ENCODE results near the gene CHST6.
"Not testable (repeated sequence)": the region's sequence is repeated elsewhere in the genome, so short reads cannot be mapped to it uniquely, and the experiment has no call there.

The CHST6 gene

DNA sequence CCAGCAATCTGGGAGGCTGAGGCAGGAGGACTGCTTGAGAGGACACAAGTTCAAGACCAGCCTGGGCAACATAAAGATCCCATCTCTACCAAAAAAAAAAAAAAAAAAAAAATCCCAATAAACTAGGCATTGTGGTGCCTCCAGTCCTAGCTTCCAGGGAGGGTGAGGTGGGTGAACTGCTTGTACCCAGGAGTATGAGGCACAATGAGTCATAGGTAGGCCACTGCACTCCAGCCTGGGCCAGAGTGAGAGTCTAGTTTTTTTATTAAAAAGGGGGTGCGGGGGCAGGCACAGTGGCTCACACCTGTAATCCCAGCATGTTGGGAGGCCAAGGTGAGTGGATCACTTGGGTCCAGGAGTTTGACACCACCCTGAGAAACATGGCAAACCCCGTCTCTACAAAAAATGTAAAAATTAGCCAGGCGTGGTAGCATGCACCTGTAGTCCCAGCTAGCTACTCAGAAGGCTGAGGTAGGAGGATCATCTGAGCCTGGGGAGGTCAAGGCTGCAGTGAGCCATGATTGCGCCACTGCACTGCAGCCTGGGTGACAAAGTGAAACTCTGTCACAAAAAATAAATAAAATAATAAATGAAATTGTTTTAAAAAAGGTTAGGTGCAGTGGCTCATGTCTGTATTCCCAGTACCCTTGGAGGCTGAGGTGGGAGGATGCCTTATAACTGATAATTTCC, 7.8 kb upstream of the CHST6 start:
- no peak for DNase-seq (ENCODE audit: low spot score)

DNA sequence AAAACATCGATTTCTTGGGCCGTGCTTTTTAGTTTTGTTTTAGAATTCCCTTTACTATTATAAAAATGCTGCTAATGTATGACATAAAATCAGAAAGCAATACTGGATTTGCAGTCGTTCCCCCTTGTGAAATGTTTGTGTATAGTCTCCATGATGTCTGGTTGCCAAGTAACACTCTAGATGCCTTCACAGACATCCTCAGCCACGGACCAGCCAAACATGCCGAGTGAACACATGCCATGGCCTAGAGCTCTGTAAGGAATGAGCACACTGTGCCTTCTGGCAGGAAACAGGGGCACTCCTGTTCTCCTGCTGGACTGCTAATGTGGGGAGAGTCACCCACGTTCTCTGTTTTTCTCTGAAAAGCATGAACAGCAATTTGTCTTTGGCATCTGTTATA, 6.6 kb upstream of the CHST6 start:
- DNase-seq (ENCODE audit: low spot score) = not testable (repeated sequence)

DNA sequence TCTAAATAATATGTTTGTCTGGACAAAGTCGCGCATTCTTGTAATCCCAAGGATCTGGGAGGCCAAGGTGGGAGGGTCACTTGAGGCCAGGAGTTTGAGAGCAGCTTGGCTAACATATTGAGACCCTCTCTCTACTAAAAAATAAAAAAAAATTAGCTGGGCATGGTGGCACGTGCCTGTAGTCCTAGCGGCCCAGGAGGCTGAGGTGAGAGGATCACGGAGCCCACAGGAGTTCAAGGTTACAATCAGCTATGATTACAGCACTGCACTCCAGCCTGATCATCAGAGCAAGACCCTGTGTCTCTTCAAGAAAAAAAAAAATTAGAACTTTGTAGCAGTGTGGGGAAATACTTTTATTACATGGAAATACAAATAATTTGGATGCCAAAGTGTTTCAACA, 6.1 kb upstream of the CHST6 start:
- no peak for DNase-seq (ENCODE audit: low spot score)

DNA sequence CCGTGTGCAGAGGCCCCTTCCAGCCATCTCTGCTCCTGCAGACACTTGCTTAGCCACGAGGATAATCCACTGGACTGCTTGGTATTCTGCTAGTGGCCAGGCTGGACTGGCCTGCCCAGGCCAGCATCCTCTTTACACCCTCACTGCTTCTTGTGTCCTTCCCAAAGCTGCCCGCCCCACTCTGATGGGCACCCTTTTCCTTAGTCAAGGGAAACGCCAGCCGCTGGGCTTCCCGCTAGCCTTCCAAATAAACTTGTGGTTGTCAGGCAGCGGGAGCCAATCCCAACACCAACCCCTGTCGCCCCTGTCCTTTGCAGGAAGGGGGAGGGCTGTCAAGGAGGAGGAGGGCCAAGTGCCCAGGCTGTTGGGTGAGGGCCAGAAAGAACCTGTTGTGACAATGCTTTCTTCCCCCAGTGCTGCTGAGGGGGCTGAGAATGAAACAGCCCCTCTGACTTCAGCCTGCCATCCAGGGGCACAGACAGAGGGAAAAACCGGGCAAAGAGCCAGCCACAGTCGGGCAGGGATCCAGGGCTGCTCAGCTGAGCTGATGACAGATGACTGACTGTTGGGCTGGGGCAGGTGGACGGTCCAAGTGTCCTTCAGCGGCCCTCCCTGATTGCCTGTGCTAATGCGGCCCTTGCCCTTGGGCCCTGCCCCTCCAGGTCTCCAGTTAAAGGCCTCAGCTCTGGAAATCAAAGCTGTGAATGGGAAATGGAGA, 3.5 kb upstream of the CHST6 start:
- DNase-seq (ENCODE audit: low spot score) = not testable (repeated sequence)

DNA sequence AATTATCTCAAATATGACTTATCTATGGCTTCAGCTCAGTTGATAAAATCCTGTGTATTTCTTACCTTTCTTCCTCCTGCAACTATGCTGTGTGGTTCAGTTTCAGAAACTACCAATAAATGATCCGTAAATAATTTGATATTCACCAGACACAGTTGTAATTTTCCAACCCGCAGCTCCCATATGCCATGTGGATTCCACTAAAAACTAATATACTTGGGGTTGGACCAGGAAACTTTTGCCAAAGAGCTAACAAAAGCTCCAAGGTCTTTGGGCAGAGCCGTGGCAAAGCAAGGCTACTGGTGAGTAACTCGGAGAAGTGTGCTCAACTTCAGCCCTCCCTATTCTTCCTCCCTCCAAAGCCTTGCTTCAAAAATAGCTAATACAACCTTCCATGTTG, 2.3 kb upstream of the CHST6 start:
- no peak for DNase-seq (ENCODE audit: low spot score)

DNA sequence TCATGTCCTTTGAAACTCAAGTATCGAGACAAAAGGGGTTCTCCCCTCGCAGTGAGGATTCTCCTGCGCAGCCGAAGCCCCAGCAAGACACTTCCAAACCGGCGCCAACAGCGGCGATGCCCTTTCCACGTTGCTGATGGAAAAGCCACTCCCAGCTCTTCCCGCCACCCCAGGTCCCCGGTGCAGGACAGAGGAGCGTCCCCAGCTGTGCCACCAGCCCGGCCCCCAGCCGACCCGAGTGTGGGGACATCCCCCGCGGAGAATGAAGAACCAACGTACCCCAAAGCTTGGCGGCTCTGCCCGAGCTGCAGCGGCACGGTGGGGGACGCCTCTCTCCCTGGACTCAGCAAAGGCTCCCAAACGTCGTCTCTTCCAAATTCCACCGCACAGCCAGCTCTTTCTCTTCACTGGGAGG, 573 bp downstream of the CHST6 start:
- peak; percentile 71 for DNase-seq (ENCODE audit: low spot score)

DNA sequence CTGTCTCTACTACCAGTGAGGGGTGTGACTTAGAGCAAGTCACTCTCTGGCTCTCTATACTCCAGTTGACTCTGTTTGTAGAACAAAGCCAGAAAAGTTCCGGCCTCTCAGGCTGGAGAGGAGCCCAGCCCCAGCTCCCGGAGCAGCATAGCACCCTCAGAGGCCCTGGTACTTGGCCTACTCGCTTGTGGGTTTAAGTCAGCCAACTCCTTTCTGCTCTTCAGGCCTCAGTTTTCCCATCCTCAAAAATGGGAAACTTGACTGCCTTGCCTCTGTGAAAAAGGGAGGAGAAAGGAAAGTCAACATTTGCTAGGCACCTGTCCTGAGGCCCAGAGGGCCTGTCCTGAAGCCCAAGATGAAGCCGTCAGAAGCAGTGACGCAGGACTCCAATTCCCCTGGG, 1.1 kb downstream of the CHST6 start:
- no peak for DNase-seq (ENCODE audit: low spot score)

DNA sequence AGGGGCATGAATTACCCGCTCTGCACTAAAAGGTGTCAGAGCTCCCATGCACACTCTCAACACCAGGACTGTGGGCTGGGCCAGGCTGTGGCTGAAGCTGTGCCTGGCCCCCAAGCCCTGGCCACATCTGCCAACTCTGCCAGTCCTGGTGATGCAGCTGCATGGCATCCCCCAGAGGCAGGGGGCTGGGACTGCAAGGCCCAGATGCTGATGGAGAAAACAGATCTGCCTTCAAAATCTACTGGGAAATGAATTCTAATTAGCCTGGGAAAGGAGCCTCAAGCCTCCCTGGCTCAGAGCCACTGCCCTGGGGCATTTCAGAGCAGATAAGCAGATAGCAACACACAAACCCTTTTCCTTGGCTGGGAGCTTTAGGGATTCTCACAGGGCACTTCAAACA, 3.4 kb downstream of the CHST6 start:
- DNase-seq (ENCODE audit: low spot score) = peak; percentile 59

DNA sequence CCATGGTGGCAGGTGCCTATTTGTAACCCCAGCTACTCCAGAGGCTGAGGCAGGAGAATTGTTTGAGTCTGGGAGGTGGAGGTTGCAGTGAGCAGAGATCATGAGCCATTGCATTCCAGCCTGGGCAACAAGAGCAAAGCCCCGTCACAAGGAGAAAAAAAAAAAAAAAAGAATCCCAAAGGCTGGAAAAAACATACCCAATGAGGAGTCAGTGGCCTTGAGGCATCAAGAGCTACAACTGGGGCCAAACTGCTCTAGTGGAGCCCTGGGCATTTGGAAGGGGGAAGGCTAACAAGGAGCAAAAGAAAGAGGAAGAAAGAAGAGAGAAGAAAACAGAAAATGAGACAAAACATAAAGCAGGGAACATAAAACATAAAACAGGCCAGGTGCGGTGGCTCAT, 6.9 kb downstream of the CHST6 start:
- DNase-seq (ENCODE audit: low spot score) = no peak

DNA sequence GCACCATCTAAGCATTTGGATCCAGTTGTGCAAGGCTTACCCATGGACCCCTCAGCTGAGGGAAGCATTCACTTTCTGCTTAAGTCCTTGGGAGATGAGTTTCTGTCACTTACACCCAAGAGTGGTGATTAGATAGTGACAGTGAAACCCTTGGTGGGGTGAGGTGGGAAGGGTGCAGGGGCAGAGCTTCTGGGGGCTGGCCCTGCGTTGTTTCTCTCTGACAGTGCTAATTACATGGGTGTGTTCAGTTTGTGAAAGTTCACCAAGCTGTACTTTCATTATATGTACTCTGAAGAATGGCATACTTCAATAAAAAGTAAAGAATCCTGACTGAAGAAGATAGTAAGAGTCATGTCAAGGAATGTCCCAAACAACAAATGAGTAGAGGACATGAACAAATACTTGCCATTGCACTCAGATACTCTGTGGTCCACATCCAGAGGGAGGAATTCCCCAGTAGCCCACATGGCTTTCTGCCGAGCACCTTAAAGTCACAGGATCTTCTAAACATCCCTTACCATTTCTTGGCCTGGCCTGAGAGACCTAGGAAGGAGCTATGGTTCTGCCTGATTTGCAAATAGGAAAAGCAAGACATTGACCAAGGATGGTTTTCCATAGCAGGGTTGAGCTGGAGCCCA, 8.4 kb downstream of the CHST6 start:
- no peak for DNase-seq (ENCODE audit: low spot score)

DNA sequence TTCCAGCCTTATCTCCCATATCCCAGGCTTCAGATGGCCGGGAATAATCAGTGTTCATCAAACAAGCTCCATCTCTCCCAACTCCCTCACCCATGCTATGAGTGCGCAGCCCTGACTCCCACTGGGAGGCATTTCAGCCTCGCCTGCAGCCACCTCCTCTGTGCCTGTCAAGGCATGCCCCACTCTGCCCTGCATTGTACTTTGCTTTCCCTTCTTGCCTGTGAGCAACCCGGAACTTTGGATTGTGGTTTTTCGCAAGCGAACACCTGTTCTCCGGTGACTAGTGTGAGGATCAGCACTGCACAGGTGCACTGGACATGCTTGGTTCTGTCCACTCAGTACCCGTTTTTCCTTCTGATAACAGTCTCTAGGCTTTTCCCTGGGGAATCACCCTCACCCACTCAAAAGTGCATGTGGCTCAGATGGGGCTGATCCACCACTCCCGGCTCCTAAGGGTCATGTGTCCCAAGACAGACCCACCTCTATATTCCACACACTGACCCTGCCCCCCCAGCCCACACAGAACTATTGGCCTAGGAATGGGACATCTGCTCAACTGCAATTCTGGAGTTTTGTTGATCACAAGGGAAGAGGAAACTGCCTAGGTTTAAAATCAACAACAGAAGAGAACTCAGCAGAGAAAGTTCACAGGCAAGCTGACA, 9.1 kb downstream of the CHST6 start:
- DNase-seq (ENCODE audit: low spot score) = no peak

DNA sequence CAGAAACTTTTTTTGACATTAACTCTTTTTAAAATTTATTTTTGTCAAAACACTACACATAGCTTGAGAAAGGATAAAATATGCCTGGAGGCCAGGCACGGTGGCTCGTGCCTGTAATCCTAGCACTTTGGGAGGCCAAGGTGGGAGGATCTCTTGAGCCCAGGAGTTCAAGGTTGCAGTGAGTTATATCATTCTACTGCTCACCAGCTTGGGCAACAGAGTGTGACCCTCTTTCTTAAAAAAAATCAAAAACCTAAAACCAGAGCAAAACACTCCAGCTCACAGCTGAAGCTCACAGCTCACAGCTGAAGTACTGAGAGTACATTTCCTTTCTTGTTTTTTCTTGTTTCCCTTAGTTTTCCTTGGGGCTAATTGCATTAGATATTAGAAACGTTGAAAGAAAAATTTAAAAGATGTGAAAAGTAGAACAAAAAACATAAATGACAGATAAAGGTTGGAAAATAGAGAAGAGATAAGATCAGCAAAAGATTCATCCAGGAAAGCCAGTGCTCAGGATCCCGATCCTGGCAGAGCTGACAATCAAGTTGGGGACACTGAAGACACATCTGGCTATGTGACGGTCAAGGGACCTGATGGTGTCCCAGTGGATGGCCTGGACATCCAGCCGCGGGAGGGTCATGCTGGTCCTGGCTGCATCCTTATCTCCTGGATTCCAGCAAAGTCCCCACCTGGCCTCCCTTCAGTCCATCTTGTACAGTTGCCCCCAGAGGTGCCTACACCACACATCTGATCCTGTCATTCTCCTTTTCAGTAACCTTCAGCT, 9.8 kb downstream of the CHST6 start:
- no peak for DNase-seq (ENCODE audit: low spot score)

DNA sequence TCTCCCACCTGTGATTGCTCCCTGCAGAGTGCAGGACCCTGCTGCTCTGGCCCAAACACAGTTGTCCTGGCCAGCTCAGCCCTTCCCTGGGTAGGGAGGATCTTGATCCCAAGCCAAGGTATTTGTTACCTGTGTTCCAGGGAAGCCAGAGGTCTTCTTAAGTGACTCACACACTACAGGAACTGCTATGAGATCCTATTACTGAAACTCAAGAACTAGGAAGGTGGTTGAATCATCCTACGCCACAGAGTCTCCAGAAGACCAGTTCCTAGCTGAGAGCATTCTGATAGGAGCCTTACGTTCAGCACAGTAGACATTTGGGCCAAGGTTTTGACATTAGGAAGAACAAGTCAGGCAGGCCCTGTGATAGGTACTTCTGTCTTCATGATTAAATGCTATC, 12.0 kb downstream of the CHST6 start:
- no peak for DNase-seq (ENCODE audit: low spot score)

DNA sequence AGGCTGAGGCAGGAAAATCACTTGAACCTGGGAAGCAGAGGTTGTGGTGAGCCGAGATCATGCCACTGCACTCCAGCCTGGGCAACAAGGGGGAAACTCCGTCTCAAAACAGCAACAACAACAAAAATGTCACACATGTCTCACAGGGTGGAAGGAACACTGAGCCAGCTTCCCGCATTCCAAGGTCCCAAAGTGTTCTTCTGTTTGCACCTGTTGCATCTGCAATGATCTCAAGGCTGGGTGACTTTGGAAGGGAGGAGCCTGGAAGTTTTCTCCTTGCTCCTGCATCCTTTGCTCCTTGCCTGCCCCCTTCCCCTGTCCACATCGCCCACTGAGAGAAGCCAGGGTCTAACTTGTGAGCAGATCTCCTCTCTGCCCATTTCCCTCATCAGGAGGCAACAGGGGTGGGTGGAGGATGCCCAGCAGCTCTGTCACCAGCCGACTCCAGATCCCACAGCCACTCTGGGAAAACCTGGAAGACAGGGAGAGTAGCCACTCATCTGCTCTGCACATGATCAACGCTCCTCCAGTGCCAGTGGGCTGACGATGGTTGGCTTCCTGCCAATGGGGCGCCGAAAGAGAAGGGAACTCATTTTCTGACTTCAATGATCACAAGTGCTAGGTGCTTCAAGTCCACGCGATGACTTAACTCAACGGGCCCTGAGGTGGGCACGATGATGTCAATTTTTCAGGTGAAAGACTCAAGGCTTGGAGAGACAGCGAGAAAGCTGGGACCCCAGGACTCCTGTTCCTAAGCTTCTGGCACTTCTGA, 12.6 kb downstream of the CHST6 start:
- DNase-seq (ENCODE audit: low spot score) = no peak

DNA sequence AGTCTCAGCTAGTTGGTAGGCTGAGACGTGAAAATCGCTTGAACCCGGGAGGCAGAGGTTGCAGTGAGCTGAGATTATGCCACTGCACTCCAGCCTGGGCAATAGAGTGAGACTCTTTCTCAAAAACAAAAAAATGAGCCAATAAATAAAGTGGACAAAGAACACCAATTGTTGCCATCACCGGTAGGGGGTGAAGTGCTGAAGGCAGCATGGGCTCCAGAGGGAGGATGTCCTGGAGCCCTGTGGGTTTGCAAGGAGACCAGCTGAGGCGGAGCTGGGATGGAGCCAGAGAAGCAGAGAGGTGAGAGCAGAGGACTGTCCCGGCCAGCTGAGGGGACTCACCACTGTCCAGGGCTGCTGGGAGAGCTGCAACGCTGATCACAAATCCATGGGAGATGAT, 13.8 kb downstream of the CHST6 start:
- no peak for DNase-seq (ENCODE audit: low spot score)

DNA sequence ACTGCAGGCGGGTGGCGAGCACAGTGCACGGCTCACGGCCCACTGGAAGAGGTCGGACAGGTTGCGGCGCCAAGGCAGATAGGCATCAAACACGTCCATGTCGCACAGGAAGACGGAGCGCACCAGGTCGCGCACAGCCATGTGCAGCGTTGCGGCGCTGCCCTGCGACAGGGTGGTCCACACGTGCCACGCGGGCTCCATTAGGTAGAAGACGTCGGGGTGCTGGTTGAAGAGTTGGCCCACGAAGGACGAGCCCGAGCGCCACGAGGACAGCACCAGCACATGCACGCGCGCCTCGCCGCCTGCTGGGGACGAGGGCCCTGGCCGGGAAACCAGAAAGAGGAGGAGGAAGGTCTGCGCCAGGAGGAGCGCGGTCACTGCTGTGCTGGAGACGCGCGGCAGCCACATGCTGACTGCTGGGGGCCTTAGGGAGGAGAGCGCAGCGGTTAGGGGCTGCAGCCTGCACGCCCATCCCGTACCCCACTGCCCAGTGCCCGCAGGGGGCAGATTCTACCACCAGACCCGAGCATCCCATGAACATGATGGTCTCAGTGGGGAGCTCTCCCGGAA, 15.7 kb downstream of the CHST6 start:
- DNase-seq (ENCODE audit: low spot score) = no peak

DNA sequence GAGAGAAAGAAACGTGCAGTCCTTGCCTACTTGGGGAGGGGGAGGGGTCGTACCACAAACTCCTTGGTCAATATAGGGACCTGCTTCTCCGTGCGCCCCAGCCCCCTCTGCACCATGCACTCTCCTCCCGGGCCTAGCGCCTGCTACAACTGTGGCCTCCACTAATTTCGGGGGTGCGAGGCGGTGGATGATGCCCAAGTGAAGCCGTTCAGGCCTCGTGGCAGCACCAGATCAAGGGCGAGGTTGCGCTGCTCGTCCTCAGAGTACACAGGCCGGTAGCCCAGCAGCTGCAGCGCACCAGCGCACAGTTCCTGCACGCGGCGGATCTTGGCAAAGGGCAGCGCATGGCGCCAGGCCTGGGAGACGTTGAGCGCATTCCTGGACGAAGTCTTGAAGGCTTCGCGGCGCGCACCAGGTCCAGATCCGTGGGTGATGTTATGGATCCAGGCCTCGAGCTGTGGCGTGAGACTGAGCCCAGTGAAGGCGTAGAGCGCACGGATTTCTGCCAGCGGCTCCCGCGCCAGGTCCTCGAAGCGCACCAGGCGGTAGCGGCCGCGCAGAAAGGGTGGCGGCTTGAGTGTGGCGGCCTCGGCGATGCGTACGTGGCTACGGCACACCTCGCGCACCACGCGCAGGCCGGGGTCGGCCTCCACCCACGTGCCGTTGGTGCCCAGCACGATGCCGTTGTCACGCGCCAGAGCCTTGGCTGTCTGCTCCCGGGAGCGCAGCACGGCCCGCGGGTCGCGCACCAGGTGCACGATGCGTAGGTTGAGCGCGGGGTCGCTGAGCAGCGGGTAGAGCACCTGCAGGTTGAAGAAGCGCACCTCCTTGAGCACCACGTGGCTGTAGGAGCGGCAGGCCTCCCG, 16.5 kb downstream of the CHST6 start:
- DNase-seq (ENCODE audit: low spot score) = no peak

DNA sequence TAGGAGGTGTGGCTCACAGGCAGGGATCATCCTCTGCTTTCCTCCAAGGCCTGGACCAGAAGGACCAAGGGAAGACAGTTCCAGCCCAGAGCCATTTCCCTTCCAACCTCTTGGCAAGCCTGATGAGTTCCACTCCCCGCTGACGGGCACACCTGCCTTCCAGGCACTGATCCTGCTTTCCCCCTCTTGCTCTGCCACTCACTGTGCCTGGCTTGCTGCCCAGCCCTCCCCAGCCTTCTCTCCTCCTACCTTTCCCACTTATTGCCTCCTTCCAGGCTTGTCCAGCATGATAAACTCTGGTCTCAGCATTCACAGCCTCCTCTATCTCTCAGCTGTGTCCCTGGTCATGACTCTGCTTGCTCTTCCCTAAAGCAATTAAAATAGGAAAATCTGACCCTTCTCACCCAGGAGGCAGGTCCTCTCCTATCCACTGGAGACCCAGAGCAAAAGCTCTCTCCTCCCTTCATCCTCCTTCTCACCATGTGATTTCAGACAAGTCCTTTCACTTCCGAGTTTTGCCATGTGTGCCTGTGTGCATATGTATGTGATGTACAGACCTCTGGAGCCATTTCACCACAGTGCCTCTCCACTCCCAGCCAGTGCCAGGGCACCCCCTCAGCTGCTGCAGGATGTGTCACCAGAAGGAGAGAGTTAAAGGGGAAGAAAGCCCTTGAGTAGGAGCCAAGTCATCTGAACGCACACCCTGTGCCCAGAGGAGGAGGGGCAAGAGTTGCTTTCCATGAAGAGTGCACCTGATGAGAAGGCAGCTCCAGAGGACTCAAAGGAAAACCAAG, 17.4 kb downstream of the CHST6 start:
- no peak for DNase-seq (ENCODE audit: low spot score)

DNA sequence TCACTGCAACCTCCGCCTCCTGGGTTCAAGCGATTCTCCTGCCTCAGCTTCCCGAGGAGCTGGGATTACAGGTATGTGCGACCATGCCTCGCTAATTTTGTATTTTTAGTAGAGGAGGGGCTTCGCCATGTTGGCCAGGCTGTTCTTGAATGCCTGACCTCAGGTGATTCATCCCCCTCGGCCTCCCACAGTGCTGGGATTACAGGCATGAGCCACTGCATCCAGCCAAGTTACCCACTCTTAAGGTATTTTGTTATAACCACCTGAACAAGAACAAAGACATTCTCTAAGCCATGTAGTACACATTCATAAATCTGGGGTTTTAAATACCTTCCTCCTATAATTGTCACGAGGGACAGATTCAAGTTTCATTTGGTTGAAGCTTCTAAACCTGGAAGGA, 18.4 kb downstream of the CHST6 start:
- no peak for DNase-seq (ENCODE audit: low spot score)

All from ecto neural progenitor cell (in vitro differentiated cells).